ENCODE measurements around the gene KIF13A.
"Not testable (repeated sequence)": the region's sequence is repeated elsewhere in the genome, so short reads cannot be mapped to it uniquely, and the experiment has no call there.

KIF13A gene

DNA sequence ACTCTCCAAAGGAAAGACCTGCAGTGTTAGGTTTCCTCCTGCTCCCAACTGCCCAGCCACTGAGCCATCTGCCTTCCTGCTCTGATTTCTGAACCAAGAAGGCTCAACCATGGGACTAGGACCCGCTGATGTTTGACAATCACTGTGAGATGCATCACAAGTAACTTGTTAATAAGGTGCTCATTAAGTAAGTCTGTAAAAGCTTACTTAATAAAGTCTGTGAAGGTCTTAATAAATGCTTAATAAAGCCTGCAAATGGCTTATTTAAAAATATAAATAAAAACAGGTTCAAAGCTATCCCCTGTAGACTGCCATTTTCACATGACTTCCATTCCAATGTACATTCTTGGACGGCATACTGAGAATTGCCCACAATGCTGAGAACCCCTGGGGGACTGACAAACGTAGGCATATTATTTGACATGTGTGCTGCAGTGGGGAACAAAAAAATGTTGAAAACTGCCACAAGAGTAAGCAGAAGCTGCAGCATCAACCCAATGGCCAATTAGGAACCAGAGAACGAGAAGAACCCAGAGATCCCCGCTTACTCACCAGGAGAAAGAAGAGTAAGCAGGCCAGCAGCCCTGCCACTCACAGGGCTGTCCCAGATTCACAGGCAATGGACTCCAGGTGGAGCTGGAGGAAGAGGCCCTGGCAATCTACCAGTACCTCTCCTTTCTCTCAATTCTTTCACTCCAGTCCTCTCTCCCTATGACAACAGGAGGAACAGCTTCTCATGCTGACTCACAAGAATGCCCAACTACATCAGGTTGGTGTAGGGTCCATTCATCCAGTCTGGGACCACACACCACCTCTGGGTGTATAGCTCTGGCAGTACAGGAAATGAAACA lies 19.5 kb downstream of the KIF13A start:
- DNase-seq: no peak

- DNase-seq: no peak
Measured at GRCh38 chr6:17966451-17966850, 21.0 kb downstream of the KIF13A start.

DNA sequence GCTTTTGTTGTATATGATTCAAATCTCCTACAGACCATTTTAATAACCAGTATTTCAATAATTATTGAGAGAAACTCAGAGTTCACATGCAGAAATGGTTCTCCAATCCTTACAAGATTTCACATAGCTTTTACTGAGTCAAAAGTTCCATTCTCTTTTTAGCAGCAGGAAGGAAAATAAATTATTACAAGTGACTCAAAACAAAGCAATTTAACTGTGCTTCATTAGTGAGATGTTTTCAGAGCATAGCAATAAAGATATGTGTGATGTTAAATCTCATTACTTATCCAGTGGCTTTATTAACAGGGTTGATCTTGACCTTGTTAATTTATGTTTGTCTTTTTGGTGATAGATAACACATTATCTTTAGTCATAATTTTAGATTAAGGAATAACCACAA lies 22.0 kb downstream of the KIF13A start:
- DNase-seq: no peak

GRCh38 chr6:17964633-17965032 lies 22.8 kb downstream of the KIF13A start:
- DNase-seq: no peak

DNA sequence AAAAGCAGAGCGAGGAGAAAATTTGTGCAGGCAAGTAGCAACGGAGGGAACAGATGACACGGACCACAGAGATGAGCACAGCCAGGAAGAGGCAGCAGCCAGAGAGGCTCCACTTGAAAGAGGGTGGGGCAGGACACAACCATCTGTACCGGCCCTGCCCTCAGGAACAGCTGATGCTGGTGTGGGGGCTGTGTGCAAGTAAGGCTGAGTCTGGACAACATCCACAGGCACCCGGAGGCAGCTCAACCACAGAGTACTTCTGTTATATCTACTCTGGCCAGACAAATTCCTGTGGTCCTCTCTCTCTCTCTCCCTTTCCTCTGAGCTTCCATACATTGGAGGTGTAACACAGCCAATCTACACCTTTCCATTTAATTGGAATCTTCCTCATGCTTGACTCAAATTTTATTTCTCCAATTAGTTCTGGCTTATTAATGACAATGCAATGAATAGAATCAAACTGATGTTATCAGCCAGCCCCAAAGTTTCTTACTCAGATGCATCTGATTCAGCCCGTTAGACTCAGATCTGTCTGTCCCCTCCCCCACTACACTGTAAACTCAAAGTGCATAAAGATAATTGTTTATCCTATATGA lies 24.9 kb downstream of the KIF13A start:
- DNase-seq: no peak

- no peak for DNase-seq
Measured at GRCh38 chr6:17959302-17959701, 28.1 kb downstream of the KIF13A start.

GRCh38 chr6:17957904-17958620 lies 29.4 kb downstream of the KIF13A start:
- DNase-seq: no peak

- no peak for DNase-seq
Measured at GRCh38 chr6:17957498-17957897, 29.9 kb downstream of the KIF13A start.

- no peak for DNase-seq
Measured at GRCh38 chr6:17957086-17957485, 30.3 kb downstream of the KIF13A start.

DNA sequence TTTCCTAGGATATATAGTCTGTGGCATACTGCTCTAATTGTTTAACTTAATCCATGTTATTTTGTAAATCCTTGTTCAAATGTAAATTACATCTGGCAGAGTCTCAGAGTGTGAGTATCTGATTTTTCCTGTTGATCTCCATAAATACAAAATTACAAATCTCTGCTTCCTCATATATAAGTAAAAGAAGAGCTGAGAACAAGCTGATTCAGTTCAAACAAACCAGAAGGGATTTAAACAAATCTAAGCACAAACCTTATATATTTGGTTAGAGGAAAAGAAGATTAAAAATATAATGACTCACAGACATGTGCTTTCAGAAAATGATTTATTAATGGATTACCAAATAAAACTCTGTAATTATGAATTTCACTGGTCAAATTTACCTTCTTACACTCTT lies 37.3 kb downstream of the KIF13A start:
- no peak for DNase-seq

GRCh38 chr6:17949168-17949567 lies 38.3 kb downstream of the KIF13A start:
- DNase-seq: no peak

- no peak for DNase-seq
Measured at GRCh38 chr6:17948725-17949124, 38.7 kb downstream of the KIF13A start.

DNA sequence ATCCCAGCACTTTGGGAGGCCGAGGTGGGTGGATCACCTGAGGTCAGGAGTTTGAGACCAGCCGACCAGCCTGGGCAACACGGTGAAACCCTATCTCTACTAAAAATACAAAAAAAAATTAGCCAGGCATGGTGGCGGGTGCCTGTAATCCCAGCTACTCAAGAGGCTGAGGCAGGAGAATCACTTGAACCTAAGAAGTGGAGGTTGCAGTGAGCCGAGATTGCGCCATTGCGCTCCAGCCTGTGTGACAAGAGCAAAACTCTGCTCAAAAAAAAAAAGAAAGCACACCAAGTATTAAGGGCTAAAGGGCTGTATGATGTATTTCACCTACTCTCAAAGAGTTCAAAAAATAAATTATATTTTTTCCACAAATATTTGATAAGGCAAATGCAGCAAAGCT lies 39.9 kb downstream of the KIF13A start:
- DNase-seq: not testable (repeated sequence)

GRCh38 chr6:17945575-17945974 lies 41.9 kb downstream of the KIF13A start:
- DNase-seq: no peak

GRCh38 chr6:17945111-17945510 lies 42.3 kb downstream of the KIF13A start:
- no peak for DNase-seq

DNA sequence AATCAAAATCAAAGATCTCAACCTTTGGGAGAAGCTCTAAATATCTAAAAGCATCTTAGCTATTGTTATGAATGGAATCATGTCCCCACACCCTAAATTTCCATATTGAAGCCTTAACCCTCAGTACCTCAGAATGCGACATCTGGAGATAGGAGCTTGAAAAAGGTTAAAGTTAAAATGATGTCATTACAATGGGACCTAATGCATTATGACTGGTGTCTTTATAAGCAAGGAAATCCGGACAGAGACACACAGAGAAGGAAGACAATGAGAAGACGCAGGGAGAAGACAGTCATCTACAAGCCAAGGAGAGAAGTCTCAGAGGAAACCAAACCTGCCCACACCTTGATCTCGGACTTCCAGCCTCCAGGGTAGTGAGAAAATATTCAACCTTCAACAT lies 46.1 kb downstream of the KIF13A start:
- DNase-seq: no peak

DNA sequence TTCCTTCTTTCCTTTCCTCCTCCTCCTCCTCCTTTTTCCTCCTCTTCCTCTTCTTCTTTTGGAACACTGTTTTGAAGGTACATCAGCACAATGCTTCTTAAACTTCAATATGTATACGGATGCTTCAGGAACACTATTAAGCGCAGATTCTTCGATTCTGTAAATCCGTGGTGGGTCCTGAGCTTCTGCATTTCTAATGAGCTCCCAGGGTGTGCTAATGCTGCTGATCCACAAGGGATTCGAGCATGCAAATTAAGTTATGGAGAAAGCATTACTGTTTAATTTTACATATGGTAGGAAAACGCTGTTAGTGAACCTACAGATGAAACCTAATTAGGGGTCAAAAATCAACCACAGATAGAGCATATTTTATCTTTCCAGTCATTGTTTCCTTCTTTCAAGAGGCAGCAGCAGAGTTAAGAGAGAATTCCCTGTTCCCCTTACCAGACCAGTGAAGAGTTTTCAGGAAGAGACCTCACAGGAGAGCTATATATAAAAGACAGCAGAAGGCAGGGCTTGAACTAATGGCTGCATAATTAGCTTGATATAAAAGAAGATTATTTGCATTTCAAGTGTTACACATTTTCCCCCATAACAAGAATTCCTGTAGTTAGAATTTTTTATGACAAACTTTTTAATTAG lies 47.2 kb downstream of the KIF13A start:
- DNase-seq: no peak

DNA sequence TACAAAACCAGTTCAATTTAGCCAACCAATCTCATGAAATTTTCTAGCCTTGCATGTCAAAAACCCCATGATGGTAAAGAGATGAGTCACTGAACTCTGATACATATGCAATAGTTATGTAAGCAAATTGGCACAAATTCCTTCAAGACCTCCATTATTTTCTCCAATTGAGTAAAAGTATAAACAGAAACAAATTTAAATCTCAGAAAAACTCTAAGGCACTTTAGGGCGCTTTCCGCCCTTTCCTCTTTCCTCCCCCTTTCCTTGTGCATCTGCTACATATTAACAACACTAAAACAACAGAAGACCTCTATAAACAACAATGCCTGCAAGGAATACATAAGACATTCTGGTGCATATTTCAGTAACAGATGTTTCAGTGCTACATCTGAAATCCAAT lies 48.5 kb downstream of the KIF13A start:
- DNase-seq: no peak

DNA sequence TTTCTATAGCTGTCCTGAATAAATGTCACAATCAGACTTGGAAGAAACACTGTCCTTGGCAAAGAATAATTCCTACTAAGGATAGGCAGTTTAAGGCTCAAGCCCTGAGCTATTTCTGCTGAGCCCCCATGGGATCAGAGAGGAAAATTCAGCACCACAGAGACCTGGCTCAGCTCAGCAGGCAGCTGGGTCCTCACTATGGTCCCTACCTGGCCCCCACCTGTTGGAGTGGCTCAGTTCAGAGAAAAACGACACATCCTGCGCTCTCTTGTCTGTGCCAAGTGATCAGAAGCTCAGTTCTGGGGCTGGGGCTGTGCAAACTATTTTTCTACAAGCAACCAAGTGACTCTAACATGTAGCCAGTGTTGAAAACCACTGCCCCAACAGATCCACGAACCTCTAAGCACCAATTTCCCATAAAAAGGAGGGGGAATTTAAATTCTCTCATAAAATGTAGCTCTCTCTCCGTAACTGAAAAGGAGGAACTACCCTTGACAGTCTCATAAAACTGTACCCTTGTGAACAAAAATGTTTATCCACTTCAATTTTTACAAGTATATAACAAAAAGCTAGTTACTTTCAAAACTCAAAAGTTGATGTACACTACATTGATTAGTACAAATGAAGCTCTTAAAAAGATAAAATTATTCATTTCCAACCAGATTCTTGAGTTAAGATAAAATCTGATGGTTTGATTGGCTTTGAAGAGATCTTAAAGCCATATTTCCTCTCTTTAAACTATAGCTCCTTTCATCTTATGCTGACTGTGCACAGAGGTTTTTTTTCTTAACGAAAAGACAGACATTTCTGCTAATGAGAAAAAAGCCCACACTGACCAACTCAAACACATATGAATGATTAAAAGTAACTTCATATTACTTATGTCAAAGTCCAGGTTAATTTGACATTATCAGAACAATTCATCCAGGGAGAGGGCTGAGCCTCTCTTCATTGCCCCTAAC lies 52.0 kb downstream of the KIF13A start:
- DNase-seq: no peak

DNA sequence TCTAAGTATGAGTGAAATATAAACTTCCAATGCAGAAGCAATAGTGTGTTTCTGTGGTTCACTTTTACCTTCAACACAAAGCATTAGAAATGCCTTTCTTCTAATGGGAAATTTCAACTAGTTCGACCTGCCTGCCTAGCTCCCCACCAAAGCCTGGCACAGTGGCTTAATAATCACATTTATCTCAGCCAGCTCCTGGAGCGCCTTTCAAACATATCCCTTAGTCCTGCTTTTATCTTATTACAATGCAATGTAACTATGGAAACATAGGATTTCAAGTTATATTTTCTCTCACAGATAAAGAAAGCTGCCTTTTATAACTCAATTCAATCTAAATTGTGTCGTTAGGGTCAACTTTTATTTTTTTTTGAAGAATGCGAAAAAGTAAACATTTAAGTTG lies 53.7 kb downstream of the KIF13A start:
- no peak for DNase-seq

DNA sequence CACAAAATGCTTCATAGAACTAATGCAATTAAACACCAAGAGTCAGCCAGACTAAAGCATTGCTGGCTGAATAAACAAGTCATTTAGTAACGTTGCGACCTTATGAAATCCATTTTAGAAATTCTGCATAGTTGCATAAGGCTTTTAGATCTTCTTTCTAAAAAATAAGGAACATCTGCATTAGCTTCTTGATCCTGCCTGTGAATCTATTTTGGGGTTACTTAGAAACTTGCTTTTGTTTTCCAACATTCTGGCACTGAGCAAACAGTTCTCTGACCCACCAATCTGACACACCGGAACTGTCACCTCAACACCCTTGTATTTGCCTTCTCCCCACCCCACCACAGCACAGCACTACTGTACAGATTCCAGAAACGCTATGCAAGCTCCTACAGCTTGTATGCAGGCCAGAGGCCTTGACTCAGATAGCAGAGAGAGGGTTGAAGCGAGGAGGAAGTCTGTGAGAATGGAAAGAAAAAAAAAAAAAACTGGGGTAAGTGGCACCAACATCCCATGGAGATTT lies 55.0 kb downstream of the KIF13A start:
- no peak for DNase-seq

GRCh38 chr6:17931227-17931626 lies 56.2 kb downstream of the KIF13A start:
- no peak for DNase-seq

All from activated CD4-positive, CD25-positive, alpha-beta regulatory T cell (primary cell).